Prostate gland (tissue), 2 donors: ENCODE measurements around the gene LST1. TPM values are rescaled to one million over a fixed set of nuclear protein-coding genes. Genes with fewer than 3 reads are reported as not detected.

Experiments
- DNase-seq: peaks from one replicate; pipeline ENCODE4 v3.0.0-alpha.2; 2019; ENCODE audit warnings: low spot score
- H3K27ac ChIP-seq, 2 donors: fragments of 200-600 bp; sonication (generic); 2 replicates each; pipeline ENCODE4 v1.5.1; 2017 to 2019
- H3K27me3 ChIP-seq: fragments of 200-600 bp; sonication (generic); replicated peaks from 2 replicates; pipeline ENCODE4 v1.5.1; 2019; ENCODE audit not compliant: insufficient read depth
- H3K36me3 ChIP-seq, 2 donors: fragments of 200-600 bp; sonication (generic); 1 replicate in 1 of 2; 2 replicates in 1 of 2; pipeline versions ENCODE4 v1.5.1 to v1.8.1; 2017 to 2019
- H3K4me1 ChIP-seq: fragments of 200-600 bp; sonication (generic); replicated peaks from 2 replicates; pipeline ENCODE4 v1.5.1; 2019
- H3K4me3 ChIP-seq, 2 donors: fragments of 200-600 bp; sonication (generic); 2 replicates each; pipeline ENCODE4 v1.5.1; 2017 to 2019
- H3K9me3 ChIP-seq: fragments of 200-600 bp; sonication (generic); 2 replicates; pipeline ENCODE4 v1.5.1; 2017
- CTCF ChIP-seq, 4 experiments: fragments of 200-600 bp in 2 of 4; fragments of 450-650 bp in 2 of 4; sonication (generic) in 2 of 4; IDR thresholded peaks; 1 replicate in 3 of 4; 2 replicates in 1 of 4; pipeline ENCODE4 v1.5.1; 2016 to 2019; ENCODE audit warnings: antibody characterized with exemption in 4 of 4, mild to moderate bottlenecking in 2 of 4, moderate library complexity in 2 of 4
- POLR2A ChIP-seq: fragments of 450-650 bp; IDR thresholded peaks from one replicate; pipeline ENCODE4 v1.6.1; 2016; ENCODE audit warnings: antibody characterized with exemption, mild to moderate bottlenecking
- POLR2AphosphoS5 ChIP-seq: sonication (generic); formaldehyde crosslinking; IDR thresholded peaks from one replicate; pipeline ENCODE4 v1.6.1; 2017; ENCODE audit warnings: antibody characterized with exemption
- WGBS: methylation state at CpG from one replicate; pipeline ENCODE4 v1.1.5; 2018; 5-methylcytosine and 5-hydroxymethylcytosine counted together
- intact Hi-C: fragments of 100-400 bp; cut with DNase I; formaldehyde crosslinking; loops from one replicate; pipeline ENCODE4 v1.14.2; 2022
- total RNA-seq, 2 donors: library from RNA; depleted of rRNA; stranded (reverse); fragments of >200 nt; gene quantifications; one replicate each; pipeline ENCODE4 v1.1.0, GENCODE V29; 2016

LST1 gene
- total RNA-seq, 2 donors from 2014 or later: 3.1 TPM; not detected in 1

GRCh38 chr6:31592396-31592771 is 6.3 kb downstream of the LST1 start:
- Histone ChIP-seq H3K4me3 (no peak overlapping the region), H3K36me3 (no peaks in the 10 kb centered on the region), H3K9me3 (no peaks in the 10 kb centered on the region), H3K27ac (no peak overlapping the region), H3K4me1 (no peaks in the 10 kb centered on the region), H3K27me3 (no peaks in the 10 kb centered on the region)
- intact Hi-C loops: no loop called here
- DNase-seq: no peak
- 91% methylated on average over 7 of the region's 7 CpGs for WGBS
- no peak for TF ChIP-seq CTCF (IDR thresholded peaks at IDR 0.05)
- no peak for TF ChIP-seq POLR2A
- no peak for TF ChIP-seq POLR2AphosphoS5

- Histone ChIP-seq H3K27me3 (no peaks in the 10 kb centered on the region), H3K36me3 (no peaks in the 10 kb centered on the region), H3K4me1 (no peaks in the 10 kb centered on the region), H3K27ac (no peak overlapping the region), H3K9me3 (no peaks in the 10 kb centered on the region), H3K4me3 (no peak overlapping the region)
- WGBS: 26% methylated on average over 2 of the region's 2 CpGs
- no peak for DNase-seq
- TF ChIP-seq CTCF (IDR thresholded peaks at IDR 0.05) (peak in 2 of 4 experiments; percentile 11 to 36), POLR2A (no peak)
- intact Hi-C loops: no loop called here
These were observed 10.9 kb downstream of the LST1 start for GRCh38 chr6:31597006-31597405.

GRCh38 chr6:31607317-31607716 is 21.2 kb downstream of the LST1 start:
- 88% methylated on average over 1 of the region's 1 CpG for WGBS
- Histone ChIP-seq H3K4me3 (no peak overlapping the region), H3K27me3 (no peaks in the 10 kb centered on the region), H3K4me1 (no peaks in the 10 kb centered on the region), H3K27ac (no peak overlapping the region), H3K36me3 (no peaks in the 10 kb centered on the region), H3K9me3 (no peaks in the 10 kb centered on the region)
- DNase-seq: no peak
- intact Hi-C loops: no loop called here
- TF ChIP-seq POLR2A (no peak), CTCF (IDR thresholded peaks at IDR 0.05) (no peak), POLR2AphosphoS5 (no peak)

- intact Hi-C loops: no loop called here
- H3K27ac ChIP-seq: no peak overlapping the region
- no peaks in the 10 kb centered on the region for H3K4me1 ChIP-seq
- H3K4me3 ChIP-seq: no peak overlapping the region
- H3K9me3 ChIP-seq: no peaks in the 10 kb centered on the region
- DNase-seq: no peak
- TF ChIP-seq POLR2AphosphoS5 (no peak), CTCF (IDR thresholded peaks at IDR 0.05) (no peak), POLR2A (no peak)
- WGBS: 50% methylated on average over 8 of the region's 8 CpGs
- no peaks in the 10 kb centered on the region for H3K27me3 ChIP-seq
- no peaks in the 10 kb centered on the region for H3K36me3 ChIP-seq
These were observed 23.7 kb downstream of the LST1 start for GRCh38 chr6:31609519-31610406.

- no peaks in the 10 kb centered on the region for H3K36me3 ChIP-seq
- DNase-seq: no peak
- H3K27ac ChIP-seq: no peak overlapping the region
- no peak for TF ChIP-seq POLR2AphosphoS5
- TF ChIP-seq CTCF (IDR thresholded peaks at IDR 0.05): no peak
- TF ChIP-seq POLR2A: no peak
- H3K4me1 ChIP-seq: no peaks in the 10 kb centered on the region
- WGBS: 79% methylated on average over 4 of the region's 4 CpGs
- intact Hi-C loops: no loop called here
- no peaks in the 10 kb centered on the region for H3K9me3 ChIP-seq
- no peaks in the 10 kb centered on the region for H3K27me3 ChIP-seq
- H3K4me3 ChIP-seq: no peak overlapping the region
These were observed 24.9 kb downstream of the LST1 start for GRCh38 chr6:31610968-31611367.
